Erythroblast (primary cell): ENCODE results near the gene UBL4A.

ENCODE experiments used
- GATA1 ChIP-seq: IDR thresholded peaks from 2 replicates; pipeline ENCODE4 v1.6.1; 2011; ENCODE audit warnings: low read depth, mild to moderate bottlenecking, control low read depth, low read length, moderate library complexity
- POLR2A ChIP-seq: IDR thresholded peaks from 2 replicates; pipeline ENCODE4 v1.6.1; 2011; ENCODE audit warnings: mild to moderate bottlenecking, low read length

DNA sequence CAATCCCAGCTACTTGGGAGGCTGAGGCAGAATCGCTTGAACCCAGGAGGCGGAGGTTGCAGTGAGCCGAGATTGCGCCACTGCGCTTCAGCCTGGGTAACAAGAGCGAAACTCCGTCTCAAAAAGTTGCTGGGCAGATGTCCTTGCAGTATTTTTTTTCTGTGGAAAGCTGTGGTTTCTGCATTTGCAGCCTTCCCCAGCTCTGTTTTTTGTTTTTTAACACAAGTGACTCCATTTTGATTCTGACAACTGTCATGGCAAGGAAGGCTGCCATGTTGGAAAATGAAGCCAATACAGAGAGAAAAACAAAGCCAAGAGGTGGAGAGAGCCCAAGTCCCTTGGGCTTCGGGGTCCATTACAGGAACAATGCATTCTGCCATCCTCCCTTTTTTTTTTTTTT, 15.7 kb upstream of the UBL4A start:
- TF ChIP-seq POLR2A (no peak), GATA1 (no peak)
